GM12801 (cell line): Measurements from ENCODE around the gene QSER1.

Experiments
- CTCF ChIP-seq: IDR thresholded peaks from one replicate; pipeline ENCODE4 v1.5.1; 2011; ENCODE audit warnings: control low read depth; ENCODE audit not compliant: insufficient read length; ENCODE audit errors: extremely low read depth

QSER1 gene

GRCh38 chr11:32919338-32919737, 26.7 kb downstream of the QSER1 start:
- TF ChIP-seq CTCF: no peak

GRCh38 chr11:32920570-32920969, 28.0 kb downstream of the QSER1 start:
- TF ChIP-seq CTCF: no peak

DNA sequence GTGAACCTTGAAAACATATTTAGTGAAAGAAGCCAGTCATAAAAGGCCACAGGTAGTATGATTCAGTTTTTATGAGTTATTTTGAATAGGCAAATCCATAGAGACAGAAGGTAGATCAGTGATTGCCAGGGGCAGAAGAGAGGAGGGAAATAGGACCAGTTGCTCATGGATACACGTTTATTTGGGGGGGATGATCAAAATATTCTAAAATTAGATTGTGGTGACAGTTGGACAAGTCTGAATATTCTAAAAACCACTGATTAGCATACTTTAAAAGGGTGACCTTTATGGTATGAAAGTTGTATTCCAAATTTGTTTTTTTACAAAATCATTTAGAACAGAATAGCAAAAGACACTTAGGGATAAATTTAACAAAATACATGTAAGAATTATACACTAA, 28.6 kb downstream of the QSER1 start:
- no peak for TF ChIP-seq CTCF

GRCh38 chr11:32931606-32932005, 39.0 kb downstream of the QSER1 start:
- no peak for TF ChIP-seq CTCF

GRCh38 chr11:32932196-32932595, 39.6 kb downstream of the QSER1 start:
- TF ChIP-seq CTCF: no peak

DNA sequence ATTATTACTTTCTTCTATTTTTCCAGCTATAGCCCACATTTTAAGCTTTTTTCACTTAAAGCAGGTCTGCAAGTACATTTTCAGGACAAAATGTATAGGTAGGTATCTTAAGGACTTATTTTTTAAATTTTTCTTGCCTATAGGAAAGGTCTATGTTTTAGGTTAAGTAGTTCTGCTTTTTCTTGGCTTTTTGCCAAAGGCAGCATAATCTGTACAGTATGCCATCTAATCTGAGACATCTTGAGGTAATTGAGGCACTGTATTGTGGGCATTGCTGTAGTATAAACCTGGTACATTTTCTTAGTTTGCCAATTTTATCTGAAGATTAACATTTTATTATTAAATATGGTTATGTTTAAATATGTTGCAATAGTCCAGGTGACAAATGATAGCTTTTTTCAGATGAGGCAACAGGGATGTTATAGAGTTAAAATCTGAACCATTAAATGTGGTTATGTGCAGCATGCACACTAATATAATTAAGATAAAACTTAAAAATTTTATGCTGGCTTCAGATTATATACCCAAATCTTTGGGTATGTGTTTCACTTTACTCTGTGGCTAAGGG, 42.9 kb downstream of the QSER1 start:
- no peak for TF ChIP-seq CTCF

DNA sequence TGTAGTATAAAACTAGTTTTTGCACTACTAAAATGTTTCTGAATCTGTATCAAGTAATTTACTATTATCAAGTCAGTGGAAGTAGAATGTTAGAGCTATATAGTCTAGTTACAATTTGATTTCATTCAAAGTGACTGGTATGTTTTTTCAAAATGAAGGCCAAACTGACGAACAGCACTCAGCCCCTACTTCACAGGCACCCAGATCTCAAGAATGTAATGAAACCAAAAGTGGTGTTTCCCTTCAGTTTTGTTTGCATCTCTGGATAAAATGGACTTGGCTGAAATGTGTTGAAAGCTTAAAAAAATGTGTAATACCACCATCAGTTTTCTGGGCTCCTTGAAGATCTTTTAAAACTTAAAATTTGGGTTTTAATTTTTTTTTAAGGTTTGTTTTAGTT, 46.4 kb downstream of the QSER1 start:
- TF ChIP-seq CTCF: no peak

- no peak for TF ChIP-seq CTCF
Observed at GRCh38 chr11:32939866-32940265, 47.3 kb downstream of the QSER1 start.
